ENCODE data around the gene IL17B. TPM values are rescaled to one million over a fixed set of nuclear protein-coding genes. Genes with fewer than 3 reads are reported as not detected.

IL17B gene
- 297 TPM for polyA plus RNA-seq (ENCODE audit: insufficient read length)

GRCh38 chr5:149379177-149379761 lies at the start of gene IL17B:
TSS of gene IL17B (minus strand) at chr5:149379292. CDS start at chr5:149379225, 67 bp downstream.
- no peak for DNase-seq

DNA sequence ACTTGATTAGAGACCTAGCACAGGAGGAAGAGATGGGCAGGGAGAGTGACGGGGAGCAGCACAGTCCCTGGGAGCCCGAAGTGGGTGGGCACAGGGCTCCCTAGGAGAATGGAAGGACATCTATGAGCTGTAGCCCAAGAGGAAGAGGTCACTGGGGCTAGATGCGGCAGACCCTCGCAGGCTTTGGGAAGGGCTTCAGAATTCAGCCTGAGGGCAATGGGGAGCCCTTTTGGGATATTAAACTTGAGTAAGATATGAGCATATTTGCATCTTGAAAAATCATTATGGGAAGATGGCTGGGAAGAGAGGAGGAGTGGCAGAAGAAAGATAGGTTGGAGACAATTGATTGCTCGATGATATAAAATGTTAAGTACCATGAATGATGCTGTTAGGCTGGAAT lies 48.9 kb upstream of the IL17B start:
- no peak for DNase-seq

DNA sequence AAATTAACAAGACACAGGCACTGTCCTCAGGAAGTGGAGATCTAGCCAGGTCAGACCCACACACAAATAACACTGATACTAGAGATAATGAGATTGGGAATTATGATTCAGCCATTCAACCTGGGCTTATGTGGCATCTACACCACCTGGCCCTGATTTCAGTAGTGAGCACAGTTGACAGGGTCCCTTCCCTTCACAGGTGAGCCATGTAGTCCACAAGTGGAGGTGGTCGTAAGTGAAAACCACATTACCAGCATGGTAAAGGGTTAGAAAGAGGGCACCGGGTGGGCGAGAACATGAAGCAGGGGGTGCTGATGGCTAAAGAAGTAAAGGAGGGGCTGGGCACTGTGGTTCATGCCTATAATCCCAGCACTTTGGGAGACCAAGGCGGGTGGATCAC lies 48.3 kb upstream of the IL17B start:
- DNase-seq = no peak

- DNase-seq = no peak
Observed at GRCh38 chr5:149426931-149427330, 47.8 kb upstream of the IL17B start.

DNA sequence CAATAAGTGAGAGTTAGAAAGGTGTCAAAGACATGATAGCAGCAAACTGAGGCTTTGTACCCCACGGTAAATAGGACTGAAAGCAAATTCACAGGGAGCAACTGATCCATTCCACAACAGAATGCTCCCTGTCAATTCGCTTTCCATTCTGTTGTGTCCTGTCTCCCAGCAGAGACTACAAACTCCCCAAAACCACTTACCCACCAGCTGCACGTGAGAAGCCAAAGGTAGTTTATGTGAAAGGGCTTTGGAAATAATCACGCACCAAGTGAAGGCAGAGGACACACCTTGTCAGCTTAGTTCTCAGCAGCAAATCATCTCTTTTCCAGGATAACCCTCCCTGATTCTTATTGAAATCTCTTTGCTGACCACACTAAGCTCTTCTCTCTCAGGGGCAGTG lies 46.6 kb upstream of the IL17B start:
- no peak for DNase-seq

DNA sequence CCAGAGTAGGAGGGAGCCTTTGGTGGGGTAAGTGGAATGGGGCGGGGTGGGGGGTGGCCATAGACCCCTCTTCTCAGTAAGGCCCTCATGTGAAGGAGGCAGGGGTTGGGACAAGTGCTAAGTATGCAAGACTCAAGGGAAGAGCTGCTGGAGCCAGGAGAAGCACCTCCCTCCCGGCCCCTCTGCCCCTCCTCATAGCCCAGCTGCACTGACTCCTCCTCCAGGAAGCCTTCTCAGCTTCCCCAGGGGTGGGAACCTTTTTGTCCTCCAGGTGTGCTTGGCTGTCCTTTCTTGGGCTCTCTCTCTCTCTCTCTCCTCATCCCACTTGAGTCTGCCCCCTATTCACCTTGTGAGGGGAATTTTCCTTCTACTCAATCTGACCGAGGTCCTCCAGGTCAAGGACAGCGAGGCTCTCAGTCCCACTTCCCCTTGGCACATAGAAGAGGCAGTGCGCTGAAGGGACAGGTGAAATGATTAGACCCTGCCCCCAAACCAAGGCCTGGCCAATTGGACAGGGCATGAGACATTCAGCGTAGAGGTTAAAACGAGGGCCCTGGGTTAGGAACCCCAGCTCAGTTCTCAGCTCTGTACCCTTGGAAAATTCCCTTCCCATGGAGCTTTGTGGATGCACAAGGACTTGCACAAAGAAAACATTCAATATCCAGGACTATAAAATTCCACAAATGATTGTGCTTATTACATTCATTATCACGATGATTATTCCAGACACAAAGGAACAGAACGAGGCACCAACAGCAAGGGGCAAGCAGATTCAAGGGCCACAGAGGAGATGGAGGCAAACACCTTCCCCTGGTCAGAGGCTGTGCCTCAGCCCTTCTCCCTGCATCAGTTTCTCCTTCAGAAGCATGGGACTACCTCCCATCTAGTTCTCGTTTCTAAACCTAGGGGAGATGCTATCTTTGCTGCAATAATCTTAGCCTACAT lies 45.6 kb upstream of the IL17B start:
- DNase-seq = no peak

DNA sequence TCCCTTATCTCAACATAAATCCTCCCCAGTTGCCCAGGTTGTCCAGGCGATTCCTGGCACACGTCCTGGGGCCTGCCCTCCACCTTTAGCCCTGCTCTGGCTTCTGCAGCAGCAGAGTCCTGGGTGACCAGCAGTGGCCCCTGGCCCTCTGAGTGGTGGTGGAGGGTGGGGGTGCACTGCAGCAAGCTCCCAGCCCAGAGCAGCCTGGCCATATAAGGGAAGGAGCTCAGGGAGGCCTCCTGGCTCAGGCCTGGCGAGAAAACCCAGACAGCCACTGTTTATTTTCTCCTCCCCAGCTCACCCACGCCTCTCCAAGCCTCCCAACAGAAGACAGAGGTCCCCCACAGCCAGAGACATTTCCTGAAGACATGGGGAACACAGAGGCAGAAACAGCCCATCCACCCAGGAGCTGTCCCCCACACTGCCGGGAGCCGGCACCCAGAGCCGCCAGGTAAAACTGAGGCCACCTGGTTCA lies 44.7 kb upstream of the IL17B start:
- no peak for DNase-seq

DNA sequence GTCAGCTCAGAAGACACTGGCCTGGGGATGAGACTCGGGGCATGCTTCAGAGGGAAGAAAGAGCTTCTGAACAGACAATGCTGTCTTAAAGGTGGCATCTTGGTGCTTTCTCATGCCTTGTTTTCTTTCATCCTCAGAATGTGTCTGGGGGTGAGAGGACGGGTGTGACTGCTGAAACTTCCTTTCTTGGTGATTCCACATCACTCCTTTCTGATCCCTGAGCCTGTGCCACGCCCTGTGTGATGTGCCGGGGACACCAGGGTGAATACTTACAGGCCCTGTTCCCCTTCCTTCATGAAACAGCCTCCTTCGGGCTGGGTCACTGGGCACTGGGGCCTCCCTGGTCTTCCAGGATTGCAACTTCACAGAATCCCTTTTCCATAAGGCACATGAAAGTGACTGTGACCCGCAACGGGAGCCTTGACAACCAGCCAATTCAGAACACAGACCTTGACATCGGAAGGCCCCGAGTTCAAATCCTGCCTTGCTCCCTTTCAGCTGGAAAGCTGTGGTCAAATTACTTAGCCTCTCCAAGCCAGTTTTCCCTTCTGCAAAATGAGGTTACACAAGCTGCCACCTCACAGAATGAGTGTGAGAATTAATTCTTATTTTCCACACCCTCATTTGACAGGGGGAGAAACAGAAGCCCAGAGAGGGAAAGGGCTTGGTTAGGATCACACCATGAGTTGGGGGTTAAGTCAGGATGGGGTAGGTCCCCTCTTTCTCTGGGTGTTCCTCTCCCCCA lies 44.1 kb upstream of the IL17B start:
- no peak for DNase-seq

- DNase-seq = peak; percentile 83
Observed at GRCh38 chr5:149422366-149423048, 43.4 kb upstream of the IL17B start.

GRCh38 chr5:149421834-149422233 lies 42.7 kb upstream of the IL17B start:
- DNase-seq = no peak

DNA sequence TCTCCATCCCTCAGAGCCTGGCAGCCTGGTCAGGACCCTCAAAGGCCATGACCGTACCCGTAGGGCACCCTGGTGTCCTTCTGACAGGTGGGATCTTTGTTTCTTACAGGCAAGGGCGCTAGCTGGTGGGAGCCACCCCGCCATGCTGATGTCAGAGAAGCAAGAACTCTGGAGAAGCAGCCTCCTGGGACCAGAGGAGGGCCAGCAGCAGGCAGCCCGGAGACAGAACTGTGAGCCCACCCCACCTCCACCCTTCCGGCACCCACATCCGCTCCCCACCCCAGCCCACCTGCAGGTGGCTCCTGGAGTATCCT lies 42.2 kb upstream of the IL17B start:
- no peak for DNase-seq

DNA sequence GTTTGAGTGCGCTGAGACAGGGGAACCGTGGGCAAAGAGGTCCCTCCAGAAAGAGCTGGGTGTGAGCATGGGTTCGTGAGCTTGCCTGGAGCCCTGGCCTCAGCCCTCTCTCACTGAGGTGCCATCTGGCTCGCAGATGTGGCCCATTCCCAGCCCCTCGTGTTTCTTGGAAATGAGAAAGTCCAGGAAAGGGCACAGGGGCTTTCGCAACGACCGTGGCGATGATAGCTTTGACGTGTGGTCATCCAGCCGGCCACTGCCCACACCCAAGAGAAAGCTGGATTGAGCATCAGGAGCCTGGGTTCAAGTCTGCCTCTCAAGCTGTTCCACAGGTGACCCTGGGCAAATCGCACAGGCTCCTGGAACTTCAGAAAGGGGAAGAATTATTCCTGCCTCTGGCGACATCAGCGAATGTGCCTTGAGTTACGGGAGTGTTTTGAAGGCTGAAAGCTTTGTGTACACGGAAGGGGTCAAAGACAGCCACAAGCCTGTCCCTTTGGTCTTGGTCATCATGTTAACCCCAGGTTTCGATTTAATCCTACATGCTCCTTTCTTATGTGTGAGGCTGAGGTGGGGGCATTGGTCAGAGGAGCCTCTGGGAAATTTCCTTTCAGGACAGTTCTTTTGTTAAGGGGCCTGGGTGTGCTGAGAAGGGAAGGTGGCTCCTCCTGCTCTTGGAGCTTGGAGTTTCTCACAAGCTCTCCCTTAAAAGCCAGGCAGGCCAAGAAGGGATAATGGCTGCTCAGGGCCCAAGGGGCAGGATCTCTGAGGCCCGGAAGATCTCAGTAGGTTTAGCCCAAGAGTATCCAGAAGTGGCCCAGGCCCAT lies 41.7 kb upstream of the IL17B start:
- DNase-seq = no peak

DNA sequence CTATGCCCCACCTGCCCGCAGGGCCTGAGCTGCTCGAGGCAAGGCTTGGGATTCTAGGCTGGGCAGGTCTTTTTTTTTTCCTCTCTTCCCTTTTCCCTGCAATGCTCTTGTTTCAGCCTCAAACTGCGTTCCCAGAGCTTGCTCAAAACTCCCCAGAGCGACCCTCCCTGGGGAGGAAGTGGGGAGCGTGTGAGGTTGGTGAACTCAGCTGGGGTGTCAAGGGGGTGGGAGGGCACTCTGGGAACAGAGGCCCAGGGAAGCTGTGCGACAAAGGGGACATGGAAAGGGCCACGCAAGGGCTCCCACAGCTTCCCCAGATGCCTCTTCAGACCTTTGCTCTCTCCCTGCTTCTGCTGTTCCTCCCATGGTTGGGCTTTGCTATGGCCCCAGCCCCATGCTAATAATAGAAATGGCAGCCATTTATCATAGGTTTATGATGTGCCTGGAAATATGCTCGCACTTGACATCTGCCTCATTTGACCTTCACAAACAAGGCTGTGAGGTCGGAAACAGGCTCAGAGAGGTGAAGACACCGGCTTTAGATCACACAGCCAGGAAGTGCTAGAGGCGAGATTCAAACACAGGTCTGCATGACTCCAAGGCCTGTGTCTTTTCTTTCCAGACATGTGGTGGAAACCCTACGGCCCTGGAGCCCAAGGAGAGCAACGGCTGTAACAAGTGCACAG lies 40.9 kb upstream of the IL17B start:
- DNase-seq = no peak

GRCh38 chr5:149419532-149419858 lies 40.4 kb upstream of the IL17B start:
- no peak for DNase-seq

DNA sequence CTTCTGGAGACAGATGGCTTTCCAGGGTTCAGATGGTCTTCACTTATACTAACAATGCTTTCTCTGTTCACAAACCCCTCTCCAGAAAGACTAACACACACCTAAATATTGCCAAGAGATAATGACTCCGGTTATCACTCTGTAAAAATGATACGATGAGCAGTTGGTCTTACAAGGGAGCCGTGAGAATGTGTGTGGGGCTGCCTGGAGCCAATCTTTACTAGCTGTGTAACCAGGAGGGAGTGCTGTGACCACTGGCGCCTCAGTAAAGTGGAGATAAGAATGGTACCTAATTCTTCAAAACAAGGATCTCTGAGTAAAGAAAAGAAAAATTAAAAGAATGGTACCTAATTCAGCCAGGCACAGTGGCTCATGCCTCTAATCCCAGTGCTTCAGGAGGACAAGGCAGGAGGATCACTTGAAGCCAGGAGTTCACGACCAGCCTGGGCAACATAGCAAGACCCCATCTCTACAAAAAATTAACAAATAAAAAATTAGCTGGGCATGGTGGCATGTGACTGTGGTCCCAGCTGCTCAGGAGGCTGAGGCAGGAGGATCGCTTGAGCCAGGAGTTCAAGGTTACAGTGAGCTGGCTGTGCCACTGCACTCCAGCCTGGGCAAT lies 39.9 kb upstream of the IL17B start:
- no peak for DNase-seq

DNA sequence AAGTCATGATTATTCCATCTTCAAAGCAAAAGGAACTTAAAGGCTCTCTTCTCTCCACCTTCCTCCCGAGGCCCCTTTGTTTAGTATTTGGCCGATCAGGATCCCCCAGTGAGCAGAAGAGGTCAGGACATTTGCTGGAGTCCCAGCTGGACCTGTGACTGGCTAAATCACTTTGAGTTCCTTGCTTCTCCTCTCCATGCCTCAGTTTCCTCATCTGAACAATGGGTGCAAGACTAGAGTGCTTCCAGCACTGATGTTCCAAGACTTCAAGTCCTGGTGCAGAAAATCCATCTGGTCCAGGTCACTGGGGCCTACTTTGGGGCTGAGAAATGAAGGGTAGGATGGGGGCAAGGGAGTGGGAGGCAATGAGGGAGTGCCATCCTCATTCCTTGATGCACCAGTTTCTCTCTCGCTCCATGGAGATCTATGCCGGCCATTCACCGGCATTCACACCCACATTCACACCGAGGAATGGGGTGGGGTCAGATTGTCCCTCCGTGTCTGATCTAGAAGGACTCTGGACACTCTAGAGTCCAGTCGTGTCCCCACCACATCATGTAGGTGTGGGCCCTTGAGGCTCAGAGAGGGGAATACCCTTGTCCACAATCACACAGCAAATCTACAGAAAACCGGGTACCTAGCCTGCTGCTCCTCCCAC lies 38.7 kb upstream of the IL17B start:
- DNase-seq = no peak

GRCh38 chr5:149416987-149417710 lies 38.1 kb upstream of the IL17B start:
- DNase-seq = peak; percentile 64

GRCh38 chr5:149415066-149415967 lies 36.2 kb upstream of the IL17B start:
- no peak for DNase-seq
